HG03159 (cell line): ENCODE data around the gene ACTR3C.
A peak's percentile ranks its signal among the peaks of the same experiment; 100 is the strongest.
"Not testable (repeated sequence)": the region's sequence is repeated elsewhere in the genome, so short reads cannot be mapped to it uniquely, and the experiment has no call there.

Experiments used
- ATAC-seq: cut with Tn5 transposase; IDR thresholded peaks from one replicate; pipeline ENCODE4 v1.9.1; 2021; ENCODE audit warnings: mild to moderate bottlenecking, moderate library complexity; ENCODE audit not compliant: unreplicated experiment

ACTR3C gene

DNA sequence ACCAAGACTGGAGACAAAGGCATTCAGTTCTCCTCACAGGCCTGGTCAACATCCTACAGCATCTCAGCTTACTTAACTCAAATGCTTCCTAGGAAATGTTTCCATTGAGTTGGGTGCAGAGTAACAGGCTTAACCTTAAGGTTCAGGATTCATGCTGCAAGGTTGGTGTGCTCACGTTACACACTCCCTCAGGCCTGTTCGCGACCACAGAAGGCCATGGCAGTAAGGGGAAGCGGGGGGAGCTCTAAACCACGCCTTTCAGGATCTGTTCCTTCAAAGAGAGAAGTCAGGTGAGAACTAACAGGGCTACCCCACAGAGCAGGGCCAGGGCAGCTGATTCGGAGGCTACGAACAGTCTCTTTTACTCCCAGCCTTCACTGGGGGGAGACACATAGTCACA is 35.5 kb downstream of the ACTR3C start:
- ATAC-seq = not testable (repeated sequence)

DNA sequence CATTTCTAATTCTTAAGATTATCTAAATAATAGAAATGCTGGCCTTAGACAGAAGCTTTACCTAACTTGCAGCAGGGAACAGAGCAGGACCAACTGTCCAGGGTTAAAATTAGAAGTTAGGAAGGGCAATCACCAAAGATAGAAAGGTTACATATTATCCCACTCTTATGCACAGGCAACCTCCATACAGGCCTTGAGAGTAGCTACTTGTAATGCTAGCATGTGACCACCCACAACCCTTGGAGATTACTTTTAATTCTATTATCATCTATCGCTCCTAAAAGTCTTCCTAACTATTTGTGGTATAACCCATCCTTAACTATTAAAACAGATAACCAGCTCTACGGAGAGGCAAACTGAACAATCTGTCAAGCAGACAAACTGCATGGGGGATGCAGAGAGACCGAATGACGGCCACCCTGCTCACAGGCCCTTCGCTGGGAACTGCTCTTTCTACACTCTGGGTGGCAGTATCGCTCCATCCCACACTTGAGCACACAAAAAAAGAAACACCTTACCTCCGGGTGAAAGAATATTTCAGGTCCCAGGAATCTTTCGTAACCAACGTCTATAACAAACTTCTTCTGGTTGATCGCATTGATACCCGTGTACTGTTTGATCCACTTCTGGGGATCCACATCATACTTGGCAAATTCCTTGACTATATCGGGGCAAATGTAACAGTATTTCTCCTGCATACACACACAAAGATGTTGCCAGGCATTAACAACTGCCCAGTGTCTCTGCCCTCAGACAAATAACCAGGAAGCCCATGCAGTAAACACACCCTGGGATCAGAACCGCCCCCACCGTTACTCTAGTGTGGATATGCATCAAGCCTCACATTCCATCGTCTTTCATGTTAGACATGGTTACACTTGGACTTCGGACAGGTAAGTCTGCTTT is 37.2 kb downstream of the ACTR3C start:
- peak; percentile 64 for ATAC-seq

DNA sequence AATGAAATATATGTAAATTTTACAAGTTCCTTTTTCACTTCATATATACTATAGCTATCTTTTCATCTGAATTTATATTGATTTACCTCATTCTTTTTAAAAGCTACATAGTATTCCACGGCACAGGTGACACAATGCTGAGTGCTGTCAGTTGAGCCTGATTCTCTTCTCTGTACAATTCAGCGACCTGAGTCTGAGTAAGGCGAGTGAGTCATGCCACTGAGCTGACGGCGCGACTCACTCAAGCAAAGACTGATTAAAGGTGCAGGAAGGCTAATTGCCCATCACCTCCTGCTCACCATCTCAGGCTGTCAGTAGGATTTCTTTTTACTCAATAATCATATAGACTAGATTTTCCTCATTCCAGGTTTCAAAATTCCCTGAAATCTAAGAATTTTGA is 39.7 kb downstream of the ACTR3C start:
- ATAC-seq = not testable (repeated sequence)

DNA sequence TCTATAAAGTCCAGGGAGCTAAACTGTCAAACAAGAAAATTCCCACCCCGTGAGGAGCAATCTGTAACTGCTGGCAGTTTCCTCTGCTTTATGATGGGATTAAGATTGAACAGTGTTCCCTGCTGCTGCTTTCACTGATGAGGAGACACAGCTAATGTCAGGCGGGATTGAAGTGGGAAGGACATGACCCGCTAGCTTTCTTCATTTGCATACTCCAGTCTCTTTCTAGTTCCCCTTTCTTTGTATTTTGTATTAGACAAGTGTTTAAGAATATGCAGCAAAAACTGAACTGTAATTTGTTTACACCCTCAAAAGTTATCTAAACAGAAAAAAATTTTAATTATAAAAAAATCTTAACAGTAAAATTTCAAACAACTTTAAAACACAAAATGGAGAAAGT is 40.2 kb downstream of the ACTR3C start:
- ATAC-seq = not testable (repeated sequence)

DNA sequence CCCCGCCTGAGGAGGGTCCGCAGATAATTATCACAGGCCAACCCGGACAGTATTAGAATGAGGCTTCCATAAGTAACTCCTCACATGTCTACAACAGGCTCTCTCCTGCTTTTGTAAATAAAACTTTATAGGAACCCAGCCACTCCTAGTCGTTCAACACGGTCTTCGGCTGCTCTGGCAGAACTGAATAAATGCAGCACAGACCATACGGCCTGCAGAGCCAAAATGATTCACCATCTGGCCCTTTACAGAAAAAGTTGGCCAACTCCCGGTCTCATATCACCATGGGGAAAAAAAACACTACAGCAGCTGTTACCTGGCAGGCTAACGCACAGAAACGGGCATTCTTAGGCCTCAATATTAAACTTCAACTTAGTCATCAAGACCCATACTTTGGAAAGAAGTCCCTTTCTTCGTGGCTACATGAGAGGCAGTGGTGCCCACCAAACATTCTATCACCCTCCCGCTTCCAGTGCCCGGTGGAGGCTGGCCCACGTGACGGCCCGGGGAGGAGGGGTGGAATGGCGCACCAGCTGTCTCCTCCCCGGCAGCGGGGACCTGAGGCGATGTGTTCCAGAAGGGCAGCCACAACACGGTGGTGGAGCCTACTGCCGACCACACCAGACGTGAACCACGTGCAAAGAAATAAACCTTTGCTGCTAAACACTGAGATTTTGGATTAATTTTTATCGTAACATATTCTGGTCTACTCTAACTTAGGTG is 41.5 kb downstream of the ACTR3C start:
- ATAC-seq = not testable (repeated sequence)

DNA sequence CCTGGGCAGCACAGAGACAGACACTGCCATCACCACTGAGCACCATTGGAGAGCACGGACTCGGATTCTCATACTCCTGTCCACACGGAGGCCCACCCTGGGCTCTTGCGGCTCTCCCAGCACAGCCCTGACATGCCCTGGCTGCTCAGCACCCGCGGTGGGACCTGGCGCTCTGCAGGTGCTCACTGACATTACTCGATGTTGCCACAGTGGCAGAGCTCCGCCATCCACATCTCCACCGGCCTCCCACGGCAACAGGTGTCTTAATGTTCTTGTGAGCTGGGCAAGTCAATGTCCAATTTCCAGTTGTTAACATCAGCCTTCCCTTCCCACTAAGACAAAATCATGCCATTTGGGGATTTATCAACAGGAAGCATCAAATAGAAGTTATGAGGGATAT is 45.0 kb downstream of the ACTR3C start:
- not testable (repeated sequence) for ATAC-seq

DNA sequence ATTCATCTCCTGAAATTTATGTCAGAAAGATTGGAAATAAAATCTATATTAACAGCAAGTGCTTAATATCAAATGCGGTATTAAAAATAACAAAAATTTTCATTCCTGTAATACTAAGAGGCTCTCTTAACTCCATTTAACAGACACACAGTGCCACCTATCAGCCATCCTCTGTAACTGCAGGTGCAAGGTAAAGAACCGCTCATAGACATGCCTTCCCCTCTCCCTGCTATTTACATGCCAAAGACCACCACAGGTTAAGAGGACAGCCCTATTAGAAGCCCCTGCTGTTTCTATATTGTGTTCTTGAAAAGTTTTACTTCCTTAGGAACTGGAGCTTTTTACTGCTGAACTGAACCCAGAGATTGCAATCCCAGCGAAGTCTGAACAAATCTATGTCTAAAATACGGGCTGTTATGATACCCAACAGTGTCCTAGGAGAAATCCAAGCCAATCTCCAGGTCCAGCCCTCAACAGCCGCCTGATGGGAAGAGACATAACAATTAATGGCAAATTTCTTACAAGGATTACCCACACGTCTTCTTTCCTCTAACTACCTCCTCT is 47.1 kb downstream of the ACTR3C start:
- ATAC-seq = peak; percentile 66

DNA sequence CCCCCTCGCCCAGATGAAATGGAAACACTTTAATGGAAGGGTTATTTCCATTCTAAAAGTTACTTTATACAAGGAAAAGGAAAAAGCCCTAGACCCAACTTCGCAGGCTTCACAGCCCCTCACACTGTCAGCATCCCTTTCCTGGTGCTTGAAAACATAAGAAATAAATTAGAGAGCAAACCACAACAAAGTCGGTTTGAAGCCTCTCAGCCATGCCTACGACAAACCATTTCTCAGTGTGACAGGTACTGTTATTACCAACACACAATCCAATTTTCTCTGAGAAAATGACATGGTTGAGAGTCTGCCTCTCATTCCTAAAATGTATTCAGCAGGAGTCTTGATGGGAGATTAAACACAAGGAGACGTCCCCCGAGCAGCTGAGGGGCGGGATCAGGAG is 51.4 kb downstream of the ACTR3C start:
- not testable (repeated sequence) for ATAC-seq

DNA sequence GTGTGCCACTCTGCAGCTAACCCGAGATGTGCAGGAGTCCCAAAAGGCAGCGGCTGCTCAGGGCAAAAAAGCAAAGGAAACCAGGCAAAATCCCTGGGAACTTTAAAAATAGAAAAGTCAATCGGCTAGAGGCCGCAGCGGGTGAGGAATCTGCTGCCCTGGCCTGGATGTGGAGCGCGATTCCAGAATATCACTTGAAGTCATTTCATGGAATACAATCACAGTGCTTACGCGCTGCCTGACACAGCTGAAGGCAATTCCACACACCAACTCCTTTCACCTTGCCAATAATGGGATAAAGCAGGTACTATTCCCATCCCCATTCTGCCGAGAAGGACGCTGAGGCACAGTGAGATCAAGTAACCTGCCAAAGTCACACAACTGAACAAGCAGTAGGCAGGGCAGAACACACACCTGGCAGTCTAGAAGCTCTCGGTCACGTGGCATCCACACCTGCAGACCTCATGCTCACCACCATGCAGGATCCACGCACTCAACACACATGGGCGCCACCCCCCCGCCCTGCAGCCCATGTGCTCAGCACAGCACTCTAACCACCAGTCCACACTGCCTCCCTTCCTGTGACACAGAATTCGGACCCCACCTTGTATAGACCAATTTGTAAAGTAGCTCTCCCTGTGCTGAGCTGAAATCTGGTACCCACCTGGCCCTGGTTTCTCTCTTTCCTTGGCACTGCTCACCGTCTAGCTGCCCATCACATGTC is 53.1 kb downstream of the ACTR3C start:
- ATAC-seq = not testable (repeated sequence)

DNA sequence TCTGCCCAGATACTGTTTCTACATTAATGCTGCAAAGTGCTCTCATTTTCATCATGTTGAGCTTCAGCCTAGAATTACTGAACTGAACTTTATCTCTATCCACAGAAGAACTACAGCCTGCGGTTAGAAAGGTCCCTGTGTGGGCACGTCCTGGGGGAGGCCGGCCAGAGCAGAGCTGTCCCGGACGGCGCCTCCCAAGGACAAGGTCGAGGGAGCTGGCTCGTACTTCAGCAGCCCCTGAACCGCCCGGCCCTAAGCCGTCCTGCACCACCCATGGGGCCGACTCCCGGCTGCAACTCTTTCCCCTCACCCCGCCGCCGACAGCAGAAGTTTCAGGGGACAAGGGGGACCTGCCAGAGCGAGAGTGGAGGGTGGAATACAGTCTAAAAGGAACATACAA is 54.5 kb downstream of the ACTR3C start:
- ATAC-seq = not testable (repeated sequence)

DNA sequence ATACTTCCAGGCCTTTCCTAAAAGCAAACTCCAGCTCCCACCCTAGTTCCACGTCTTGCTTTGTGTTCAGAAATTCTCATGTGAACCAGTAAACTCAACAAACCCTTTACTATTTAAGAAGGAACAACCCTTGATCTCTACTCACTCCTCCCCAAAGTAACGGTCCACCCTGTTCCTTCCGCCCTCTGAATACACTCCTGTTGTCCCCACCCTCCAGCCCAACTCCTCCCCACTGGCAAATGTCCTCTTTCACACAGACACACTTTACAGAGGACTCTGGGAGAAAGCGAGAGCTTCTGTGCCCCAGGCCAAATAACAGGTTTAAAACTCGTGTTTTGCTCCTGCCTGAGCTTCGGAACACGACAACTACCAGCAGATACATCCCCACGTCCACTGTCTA is 55.1 kb downstream of the ACTR3C start:
- not testable (repeated sequence) for ATAC-seq

DNA sequence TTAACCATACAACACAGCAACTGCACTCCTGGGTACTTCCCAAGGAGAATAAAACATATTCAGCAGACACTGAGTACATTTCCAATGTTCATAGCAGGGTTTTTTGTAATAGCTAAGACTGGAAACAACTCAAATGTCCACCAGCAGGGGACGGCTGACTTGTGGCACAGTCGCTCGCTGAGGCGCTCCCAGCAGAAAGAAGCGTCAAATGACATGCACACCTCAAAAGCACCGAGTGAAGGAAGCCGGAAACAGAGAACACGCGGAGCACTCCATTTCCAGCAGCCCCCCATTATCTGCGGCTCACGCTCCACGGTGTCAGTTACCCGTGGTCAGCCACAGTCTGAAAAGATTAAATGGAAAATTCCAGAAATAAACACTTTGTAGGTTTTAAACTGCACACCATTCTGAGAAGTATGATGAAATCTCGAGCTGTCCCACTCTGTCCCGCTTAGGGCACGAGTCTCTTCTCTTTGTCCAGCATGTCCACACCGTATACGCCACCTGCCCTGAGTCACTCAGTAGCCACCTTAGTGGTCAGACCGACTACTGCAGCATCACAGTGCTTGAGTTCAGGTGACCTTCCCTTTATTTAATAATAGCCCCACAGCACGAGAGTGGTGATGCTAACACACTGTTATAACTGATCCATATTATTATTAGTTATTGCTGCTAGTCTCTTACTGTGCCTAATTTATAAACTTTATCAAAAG is 56.2 kb downstream of the ACTR3C start:
- ATAC-seq = not testable (repeated sequence)

DNA sequence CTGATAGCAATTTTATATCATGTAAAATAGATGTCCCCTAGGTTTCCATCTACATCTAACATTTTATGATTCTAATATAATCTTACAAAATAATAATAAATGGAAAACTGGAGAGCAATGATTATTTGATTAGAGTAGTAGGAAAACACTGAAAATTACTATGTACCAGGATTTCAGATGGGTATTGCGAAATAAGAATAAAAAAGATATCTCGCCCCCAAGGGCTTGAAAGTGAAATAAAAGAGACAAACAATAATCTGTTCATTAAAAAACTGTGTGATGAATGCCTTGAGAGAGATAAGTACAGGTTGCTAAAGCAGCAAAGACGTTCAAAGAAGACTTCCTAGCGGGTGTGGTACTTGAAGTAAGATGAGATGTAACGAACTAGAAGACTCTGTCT is 60.7 kb downstream of the ACTR3C start:
- not testable (repeated sequence) for ATAC-seq

DNA sequence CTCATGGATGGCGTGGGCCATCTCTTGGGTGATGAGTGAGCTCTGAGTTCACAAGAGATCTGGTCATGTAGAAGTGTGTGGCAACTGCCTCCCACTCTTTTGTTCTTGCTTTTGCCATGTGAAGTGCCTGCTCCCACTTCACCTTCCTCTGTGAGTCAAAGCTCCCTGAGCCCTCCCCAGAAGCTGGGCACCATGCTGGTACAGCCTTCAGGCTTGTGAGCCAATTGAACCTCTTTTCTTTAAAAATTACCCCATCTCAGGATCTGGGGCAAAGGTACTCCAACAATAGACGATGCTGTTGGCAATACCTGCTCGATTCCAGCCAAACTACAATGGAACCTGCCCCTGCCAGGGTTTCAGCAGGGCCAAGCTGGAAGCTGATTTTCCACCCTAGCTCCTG is 75.6 kb downstream of the ACTR3C start:
- ATAC-seq = not testable (repeated sequence)

DNA sequence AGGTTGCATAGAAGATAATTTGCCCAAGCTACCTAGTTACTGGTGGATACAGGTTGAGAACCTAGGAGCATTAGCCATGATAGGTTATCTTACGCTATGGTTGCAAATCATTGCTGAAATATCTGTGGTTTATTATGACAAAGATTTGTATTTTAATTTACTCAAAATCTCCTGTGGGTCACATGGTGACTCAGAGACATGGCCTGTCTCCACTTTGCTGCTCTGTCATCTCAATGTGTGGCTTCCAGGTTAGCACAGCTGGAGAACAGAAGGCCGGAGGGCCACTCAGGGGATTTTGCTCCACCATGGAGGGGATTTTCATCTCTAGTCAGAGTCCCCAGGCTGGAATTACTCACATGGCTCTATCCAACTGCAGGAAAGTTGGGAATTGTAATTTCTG is 78.1 kb downstream of the ACTR3C start:
- ATAC-seq = not testable (repeated sequence)

DNA sequence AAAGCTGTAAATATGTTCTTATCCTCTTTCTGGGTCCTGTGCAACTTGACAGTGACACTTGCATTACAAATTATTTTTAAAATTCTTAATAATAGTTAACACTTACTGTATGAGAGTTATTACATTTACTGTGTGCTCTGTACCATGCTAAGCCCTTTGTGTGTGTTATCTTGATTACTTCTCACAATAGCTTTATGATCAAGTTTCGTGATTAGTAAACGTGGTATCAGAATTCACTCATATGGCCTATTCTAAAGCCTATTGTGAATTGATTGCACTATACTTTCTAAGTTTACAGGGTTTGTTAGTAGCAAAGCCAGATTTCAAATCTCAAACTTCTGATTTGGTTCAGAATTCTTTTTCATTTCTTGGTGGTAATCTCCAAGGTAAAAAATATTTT is 80.4 kb downstream of the ACTR3C start:
- not testable (repeated sequence) for ATAC-seq

DNA sequence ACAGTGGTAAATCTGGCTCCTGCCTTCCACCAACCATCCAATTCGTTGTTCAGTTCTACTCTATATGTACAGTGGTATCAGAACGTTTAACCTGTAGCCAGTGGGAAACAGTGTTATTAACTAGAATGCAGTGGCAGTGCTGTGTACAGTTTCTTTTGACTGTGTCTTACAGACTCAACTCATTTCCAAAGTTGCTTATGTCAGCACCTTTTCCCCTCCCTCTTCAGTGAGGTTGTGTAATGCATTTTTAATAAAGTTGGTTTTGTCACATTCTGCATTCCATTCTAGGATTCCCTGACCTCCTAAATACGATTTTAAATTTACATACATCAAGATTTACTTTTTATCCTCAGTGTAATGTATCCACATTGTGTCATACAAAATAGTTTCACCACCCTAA is 97.9 kb downstream of the ACTR3C start:
- not testable (repeated sequence) for ATAC-seq

DNA sequence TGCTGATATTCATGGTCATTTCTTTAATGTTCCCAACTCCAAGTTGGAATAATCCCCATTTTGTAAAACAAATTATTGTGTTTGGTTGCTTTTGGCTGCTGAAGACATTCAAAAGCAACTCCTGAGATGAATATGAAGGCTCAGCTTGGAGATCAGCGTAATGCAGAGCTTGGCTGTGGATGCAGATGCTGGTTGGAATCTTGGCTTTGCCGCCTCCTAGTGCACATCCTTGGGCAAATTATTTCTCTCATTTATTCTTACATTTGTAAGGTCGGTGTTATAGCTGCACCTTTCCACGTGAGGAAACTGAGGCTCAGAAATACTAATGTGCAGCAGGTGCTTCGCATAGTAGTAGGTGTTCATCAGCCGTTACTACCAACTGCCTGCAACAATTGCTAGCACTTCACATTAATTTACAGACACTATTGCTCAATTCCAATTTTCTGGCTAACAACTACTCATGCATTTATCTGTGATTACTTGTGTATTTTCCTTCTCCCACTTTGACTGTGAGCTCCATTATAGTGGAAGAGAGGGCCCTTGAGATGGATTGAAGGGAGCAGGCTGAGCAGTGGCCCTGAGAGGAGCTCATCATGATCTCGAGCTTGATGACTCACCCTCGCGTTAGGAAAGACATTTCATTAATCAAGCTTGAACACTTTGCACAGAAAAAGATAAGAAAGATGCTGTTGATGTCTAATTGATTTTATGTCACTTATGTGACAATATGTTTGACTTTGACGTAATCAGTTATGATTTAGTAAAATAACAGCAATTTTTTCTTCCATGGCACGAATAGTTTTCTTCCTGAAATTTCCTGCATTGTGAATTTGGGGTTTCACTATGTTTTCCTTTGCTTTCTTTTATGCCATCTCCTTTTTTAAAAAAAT is 101.0 kb downstream of the ACTR3C start:
- not testable (repeated sequence) for ATAC-seq

DNA sequence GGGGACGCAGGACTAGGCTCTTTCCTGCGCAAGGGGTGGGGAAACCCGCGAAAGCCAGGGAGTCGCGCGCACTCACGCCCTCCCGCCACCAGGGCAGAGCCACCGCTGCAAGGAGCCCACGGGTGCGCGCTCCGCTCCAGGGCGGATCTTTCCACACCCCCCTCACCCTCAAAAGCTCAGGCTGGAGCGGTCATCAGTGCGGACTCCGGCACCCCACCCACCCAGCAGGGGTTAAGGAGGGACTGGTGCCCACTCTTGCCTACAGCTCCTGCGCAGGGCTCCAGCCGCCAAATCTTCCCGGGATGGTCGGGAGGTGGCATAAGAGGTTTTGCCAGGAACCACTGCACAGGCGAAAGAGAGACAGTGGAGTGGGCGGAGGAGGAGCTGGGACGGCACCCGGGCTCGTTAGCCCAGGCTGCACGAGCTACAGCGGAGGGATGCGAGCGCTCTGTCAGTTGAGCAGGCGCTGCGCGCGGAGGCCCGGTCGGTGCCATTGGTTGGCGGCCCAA is 102.6 kb downstream of the ACTR3C start:
- ATAC-seq = not testable (repeated sequence)
